Measurements from ENCODE around the gene PLEKHO2. TPM values are rescaled to one million over a fixed set of nuclear protein-coding genes. Genes with fewer than 3 reads are reported as not detected.

The PLEKHO2 gene
- total and polyA plus RNA-seq, 10 of the 15 experiments (the other 5 are each of a cell fraction or from before 2014, with no cell fraction given), result 1.4 to 25.6 (median 20.5) TPM

Other genes starting within 250 kb of the PLEKHO2 start
Only the 7 nearest of the 8 such genes appear.
- gene RBPMS2, start 66.3 kb upstream of the PLEKHO2 start, total RNA-seq (2014; rRNA removed), result not detected in 2 replicates
- gene RBPMS2, start 66.3 kb upstream of the PLEKHO2 start, total RNA-seq (2014; rRNA removed; fragmentation: Illumina TruSeq; extraction: Trizol), result not detected in 2 replicates
- 0.31 and 0.66 TPM in 2 replicates for gene RBPMS2, start 66.3 kb upstream of the PLEKHO2 start, total RNA-seq (2021)
- gene RBPMS2, start 66.3 kb upstream of the PLEKHO2 start, polyA plus RNA-seq (2011; rRNA removed), result 0.08 TPM in 1 of 2 replicates, not detected in the other
- 0.25 and 0.43 TPM in 2 replicates for gene RBPMS2, start 66.3 kb upstream of the PLEKHO2 start, polyA plus RNA-seq (2014; fragmentation: Illumina TruSeq; extraction: Trizol)
- gene RBPMS2, start 66.3 kb upstream of the PLEKHO2 start, polyA plus RNA-seq (2014; fragmentation: Nextera tagmentation; extraction: Ambion mirVana), result under 1 TPM in 1 of 2 experiments, not detected in 1; 0.09 TPM
- 0.06 and 0.25 TPM in 2 replicates for gene RBPMS2, start 66.3 kb upstream of the PLEKHO2 start, polyA plus RNA-seq (2014; rRNA removed)
- gene RBPMS2, start 66.3 kb upstream of the PLEKHO2 start, polyA plus RNA-seq (2016; fragmentation: Nextera tagmentation; extraction: Ambion mirVana), result under 1 TPM; 0.19 to 0.20 TPM
- 42.8 and 43.9 TPM in 2 replicates for gene PIF1, start 16.3 kb upstream of the PLEKHO2 start, total RNA-seq (2014; rRNA removed)
- 21.0 and 22.6 TPM in 2 replicates for gene PIF1, start 16.3 kb upstream of the PLEKHO2 start, total RNA-seq (2014; rRNA removed; fragmentation: Illumina TruSeq; extraction: Trizol)
- gene PIF1, start 16.3 kb upstream of the PLEKHO2 start, total RNA-seq (2021), result 36.9 and 39.5 TPM in 2 replicates
- 52.9 and 68.9 TPM in 2 replicates for gene PIF1, start 16.3 kb upstream of the PLEKHO2 start, polyA plus RNA-seq (2011; rRNA removed)
- 18.3 and 36.5 TPM in 2 replicates for gene PIF1, start 16.3 kb upstream of the PLEKHO2 start, polyA plus RNA-seq (2014; fragmentation: Illumina TruSeq; extraction: Trizol)
- 1 to 10 TPM; 3.7 to 7.2 TPM for gene PIF1, start 16.3 kb upstream of the PLEKHO2 start, polyA plus RNA-seq (2014; fragmentation: Nextera tagmentation; extraction: Ambion mirVana)
- gene PIF1, start 16.3 kb upstream of the PLEKHO2 start, polyA plus RNA-seq (2014; rRNA removed), result 64.0 and 69.2 TPM in 2 replicates
- 10 to 100 TPM; 28.7 to 33.4 TPM for gene PIF1, start 16.3 kb upstream of the PLEKHO2 start, polyA plus RNA-seq (2016; fragmentation: Nextera tagmentation; extraction: Ambion mirVana)
- 3.9 and 5.3 TPM in 2 replicates for gene ANKDD1A, start 70.0 kb downstream of the PLEKHO2 start, total RNA-seq (2014; rRNA removed)
- gene ANKDD1A, start 70.0 kb downstream of the PLEKHO2 start, total RNA-seq (2014; rRNA removed; fragmentation: Illumina TruSeq; extraction: Trizol), result 2.3 and 2.6 TPM in 2 replicates
- 4.4 and 4.5 TPM in 2 replicates for gene ANKDD1A, start 70.0 kb downstream of the PLEKHO2 start, total RNA-seq (2021)
- 3.1 and 3.7 TPM in 2 replicates for gene ANKDD1A, start 70.0 kb downstream of the PLEKHO2 start, polyA plus RNA-seq (2011; rRNA removed)
- gene ANKDD1A, start 70.0 kb downstream of the PLEKHO2 start, polyA plus RNA-seq (2014; fragmentation: Illumina TruSeq; extraction: Trizol), result 2.5 and 3.3 TPM in 2 replicates
- 1 to 10 TPM; 1.5 to 2.5 TPM for gene ANKDD1A, start 70.0 kb downstream of the PLEKHO2 start, polyA plus RNA-seq (2014; fragmentation: Nextera tagmentation; extraction: Ambion mirVana)
- gene ANKDD1A, start 70.0 kb downstream of the PLEKHO2 start, polyA plus RNA-seq (2014; rRNA removed), result 5.9 and 6.6 TPM in 2 replicates
- gene ANKDD1A, start 70.0 kb downstream of the PLEKHO2 start, polyA plus RNA-seq (2016; fragmentation: Nextera tagmentation; extraction: Ambion mirVana), result 1 to 10 TPM; 4.5 to 4.8 TPM
- 52.2 and 52.9 TPM in 2 replicates for gene SPG21, start 148.0 kb downstream of the PLEKHO2 start, total RNA-seq (2014; rRNA removed)
- gene SPG21, start 148.0 kb downstream of the PLEKHO2 start, total RNA-seq (2014; rRNA removed; fragmentation: Illumina TruSeq; extraction: Trizol), result 52.9 and 58.3 TPM in 2 replicates
- gene SPG21, start 148.0 kb downstream of the PLEKHO2 start, total RNA-seq (2021), result 64.9 and 65.0 TPM in 2 replicates
- gene SPG21, start 148.0 kb downstream of the PLEKHO2 start, polyA plus RNA-seq (2011; rRNA removed), result 84.7 and 93.9 TPM in 2 replicates
- gene SPG21, start 148.0 kb downstream of the PLEKHO2 start, polyA plus RNA-seq (2014; fragmentation: Illumina TruSeq; extraction: Trizol), result 84.8 and 103 TPM in 2 replicates
- gene SPG21, start 148.0 kb downstream of the PLEKHO2 start, polyA plus RNA-seq (2014; fragmentation: Nextera tagmentation; extraction: Ambion mirVana), result 10 to 100 TPM; 25.5 to 29.6 TPM
- gene SPG21, start 148.0 kb downstream of the PLEKHO2 start, polyA plus RNA-seq (2014; rRNA removed), result 60.4 and 71.1 TPM in 2 replicates
- gene SPG21, start 148.0 kb downstream of the PLEKHO2 start, polyA plus RNA-seq (2016; fragmentation: Nextera tagmentation; extraction: Ambion mirVana), result 100 to 1,000 TPM; 108 to 116 TPM
- 17.4 and 21.1 TPM in 2 replicates for gene MTFMT, start 187.7 kb downstream of the PLEKHO2 start, total RNA-seq (2014; rRNA removed)
- 16.1 and 16.9 TPM in 2 replicates for gene MTFMT, start 187.7 kb downstream of the PLEKHO2 start, total RNA-seq (2014; rRNA removed; fragmentation: Illumina TruSeq; extraction: Trizol)
- gene MTFMT, start 187.7 kb downstream of the PLEKHO2 start, total RNA-seq (2021), result 16.1 and 16.7 TPM in 2 replicates
- gene MTFMT, start 187.7 kb downstream of the PLEKHO2 start, polyA plus RNA-seq (2011; rRNA removed), result 18.1 and 21.2 TPM in 2 replicates
- 18.3 and 20.0 TPM in 2 replicates for gene MTFMT, start 187.7 kb downstream of the PLEKHO2 start, polyA plus RNA-seq (2014; fragmentation: Illumina TruSeq; extraction: Trizol)
- gene MTFMT, start 187.7 kb downstream of the PLEKHO2 start, polyA plus RNA-seq (2014; fragmentation: Nextera tagmentation; extraction: Ambion mirVana), result 1 to 10 TPM; 1.7 to 3.3 TPM
- gene MTFMT, start 187.7 kb downstream of the PLEKHO2 start, polyA plus RNA-seq (2014; rRNA removed), result 14.7 and 17.3 TPM in 2 replicates
- gene MTFMT, start 187.7 kb downstream of the PLEKHO2 start, polyA plus RNA-seq (2016; fragmentation: Nextera tagmentation; extraction: Ambion mirVana), result 10 to 100 TPM; 25.9 to 29.8 TPM
- 0.17 TPM in 1 of 2 replicates, not detected in the other for gene SLC51B, start 203.5 kb downstream of the PLEKHO2 start, total RNA-seq (2014; rRNA removed)
- gene SLC51B, start 203.5 kb downstream of the PLEKHO2 start, total RNA-seq (2014; rRNA removed; fragmentation: Illumina TruSeq; extraction: Trizol), result not detected in 2 replicates
- not detected in 2 replicates for gene SLC51B, start 203.5 kb downstream of the PLEKHO2 start, total RNA-seq (2021)
- gene SLC51B, start 203.5 kb downstream of the PLEKHO2 start, polyA plus RNA-seq (2011; rRNA removed), result 0.13 TPM in 1 of 2 replicates, not detected in the other
- gene SLC51B, start 203.5 kb downstream of the PLEKHO2 start, polyA plus RNA-seq (2014; fragmentation: Illumina TruSeq; extraction: Trizol), result not detected in 2 replicates
- under 1 TPM; 0.05 to 0.13 TPM for gene SLC51B, start 203.5 kb downstream of the PLEKHO2 start, polyA plus RNA-seq (2014; fragmentation: Nextera tagmentation; extraction: Ambion mirVana)
- not detected in 2 replicates for gene SLC51B, start 203.5 kb downstream of the PLEKHO2 start, polyA plus RNA-seq (2014; rRNA removed)
- gene SLC51B, start 203.5 kb downstream of the PLEKHO2 start, polyA plus RNA-seq (2016; fragmentation: Nextera tagmentation; extraction: Ambion mirVana), result not detected
- 0.06 TPM in 1 of 2 replicates, not detected in the other for gene RASL12, start 226.1 kb downstream of the PLEKHO2 start, total RNA-seq (2014; rRNA removed)
- not detected in 2 replicates for gene RASL12, start 226.1 kb downstream of the PLEKHO2 start, total RNA-seq (2014; rRNA removed; fragmentation: Illumina TruSeq; extraction: Trizol)
- 0.10 TPM in 1 of 2 replicates, not detected in the other for gene RASL12, start 226.1 kb downstream of the PLEKHO2 start, total RNA-seq (2021)
- not detected in 2 replicates for gene RASL12, start 226.1 kb downstream of the PLEKHO2 start, polyA plus RNA-seq (2011; rRNA removed)
- 0.06 TPM in 1 of 2 replicates, not detected in the other for gene RASL12, start 226.1 kb downstream of the PLEKHO2 start, polyA plus RNA-seq (2014; fragmentation: Illumina TruSeq; extraction: Trizol)
- gene RASL12, start 226.1 kb downstream of the PLEKHO2 start, polyA plus RNA-seq (2014; fragmentation: Nextera tagmentation; extraction: Ambion mirVana), result not detected
- 0.08 TPM in 1 of 2 replicates, not detected in the other for gene RASL12, start 226.1 kb downstream of the PLEKHO2 start, polyA plus RNA-seq (2014; rRNA removed)
- not detected for gene RASL12, start 226.1 kb downstream of the PLEKHO2 start, polyA plus RNA-seq (2016; fragmentation: Nextera tagmentation; extraction: Ambion mirVana)